Small intestine (tissue), 7 donors: ENCODE results near the gene SMU1. TPM values are rescaled to one million over a fixed set of nuclear protein-coding genes. Genes with fewer than 3 reads are reported as not detected.
"Not testable (repeated sequence)": the region's sequence is repeated elsewhere in the genome, so short reads cannot be mapped to it uniquely, and the experiment has no call there.

Experiments
- DNase-seq, 2 donors: peaks; one replicate each; pipeline versions ENCODE4 v3.0.0 to v3.0.0-alpha.2; 2013
- FAIRE-seq: peaks from 2 replicates; lab custom pipeline; 2012; peaks lifted over from hg19 to GRCh38; lab: Jason Lieb, UNC
- H3K27ac ChIP-seq, 3 donors: one replicate each; pipeline ENCODE4 v1.5.1; 2013; ENCODE audit warnings: low read length in 2 of 3, mild to moderate bottlenecking in 2 of 3, control low read depth in 1 of 3, inconsistent platforms in 1 of 3, low read depth in 1 of 3, moderate library complexity in 1 of 3
- H3K27me3 ChIP-seq, 3 donors: one replicate each; pipeline ENCODE4 v1.6.1; 2013; ENCODE audit warnings: low read length in 3 of 3, inconsistent platforms in 1 of 3; ENCODE audit not compliant: control insufficient read depth in 3 of 3, insufficient read depth in 3 of 3
- H3K36me3 ChIP-seq, 3 donors: one replicate each; pipeline ENCODE4 v1.6.1; 2013; ENCODE audit warnings: low read length in 3 of 3, inconsistent platforms in 1 of 3, low read depth in 1 of 3, mild to moderate bottlenecking in 1 of 3, moderate library complexity in 1 of 3; ENCODE audit not compliant: control insufficient read depth in 3 of 3, insufficient read depth in 2 of 3
- H3K4me1 ChIP-seq, 3 donors: one replicate each; pipeline ENCODE4 v1.6.1; 2013; ENCODE audit warnings: low read length in 2 of 3, inconsistent platforms in 1 of 3, low read depth in 1 of 3, mild to moderate bottlenecking in 1 of 3, moderate library complexity in 1 of 3; ENCODE audit not compliant: control insufficient read depth in 3 of 3, insufficient read depth in 2 of 3
- H3K4me3 ChIP-seq, 3 donors: one replicate each; pipeline ENCODE4 v1.5.1; 2013; ENCODE audit warnings: low read length in 3 of 3, control low read depth in 1 of 3, inconsistent platforms in 1 of 3, low read depth in 1 of 3, mild to moderate bottlenecking in 1 of 3, moderate library complexity in 1 of 3
- H3K9me3 ChIP-seq, 2 donors: one replicate each; pipeline ENCODE4 v1.6.1; 2013; ENCODE audit warnings: low read depth in 1 of 2, low read length in 1 of 2; ENCODE audit not compliant: control insufficient read depth in 2 of 2, insufficient read depth in 1 of 2
- WGBS, 3 donors: extraction: QIAGEN DNeasy Blood & Tissue Kit; methylation state at CpG; one replicate each; pipeline ENCODE4 v1.1.7; 2013; 5-methylcytosine and 5-hydroxymethylcytosine counted together
- polyA plus RNA-seq, 4 donors: library from polyadenylated mRNA; stranded (reverse) in 3 of 4; unstranded in 1 of 4; fragments of 200-250 nt in 3 of 4; fragments of 120-200 nt in 1 of 4; gene quantifications; one replicate each; pipeline versions ENCODE4 v1.2.1 to v1.2.3, GENCODE V29; 2013
- donor health status: healthy with polysubstance abuse.
- donor health status: control.
- donor health status: control.
- donor health status: Bipolar disorder and iron deficiency.
- donor health status: healthy.

The SMU1 gene
- polyA plus RNA-seq, 4 donors, result 7.6 to 18.4 (median 10.1) TPM

GRCh38 chr9:33103501-33104281, 27.2 kb upstream of the SMU1 start:
- Histone ChIP-seq H3K4me1 (no peaks in the 10 kb centered on the region), H3K9me3 (no peaks in the 10 kb centered on the region), H3K27me3 (no peaks in the 10 kb centered on the region), H3K4me3 (no peak overlapping the region), H3K27ac (no peak overlapping the region), H3K36me3 (peaks cover 0 to 5% (median 0%) of the 10 kb centered on the region in 3 donors)
- DNase-seq (no peak), FAIRE-seq (no peak)
- 85 to 94% (median 88%) methylated on average over 8 of the region's 8 CpGs for WGBS, 3 donors

GRCh38 chr9:33102551-33103210, 26.2 kb upstream of the SMU1 start:
- DNase-seq (no peak), FAIRE-seq (no peak)
- Histone ChIP-seq H3K36me3 (peaks cover 0 to 5% (median 0%) of the 10 kb centered on the region in 3 donors), H3K4me3 (no peak overlapping the region), H3K9me3 (no peaks in the 10 kb centered on the region), H3K27me3 (no peaks in the 10 kb centered on the region), H3K4me1 (no peaks in the 10 kb centered on the region), H3K27ac (no peak overlapping the region)
- WGBS, 3 donors, result 93 to 96% (median 94%) methylated on average over 13 of the region's 13 CpGs

- FAIRE-seq (no peak), DNase-seq (no peak)
- Histone ChIP-seq H3K27me3 (no peaks in the 10 kb centered on the region), H3K4me1 (no peaks in the 10 kb centered on the region), H3K9me3 (no peaks in the 10 kb centered on the region), H3K27ac (no peak overlapping the region), H3K36me3 (peaks cover 0 to 5% (median 0%) of the 10 kb centered on the region in 3 donors), H3K4me3 (no peak overlapping the region)
- 85 to 94% (median 88%) methylated on average over 10 of the region's 10 CpGs for WGBS, 3 donors
These were observed 24.9 kb upstream of the SMU1 start for GRCh38 chr9:33101104-33101951.

GRCh38 chr9:33099754-33100153, 23.3 kb upstream of the SMU1 start:
- FAIRE-seq (no peak), DNase-seq (no peak)
- no peak overlapping the region for H3K4me3 ChIP-seq
- H3K36me3 ChIP-seq, result peaks cover 0 to 5% (median 0%) of the 10 kb centered on the region in 3 donors
- 86 to 94% (median 90%) methylated on average over 2 of the region's 2 CpGs for WGBS, 3 donors
- no peaks in the 10 kb centered on the region for H3K9me3 ChIP-seq
- no peaks in the 10 kb centered on the region for H3K27me3 ChIP-seq
- H3K27ac ChIP-seq, result no peak overlapping the region
- no peaks in the 10 kb centered on the region for H3K4me1 ChIP-seq

GRCh38 chr9:33097192-33097591, 20.7 kb upstream of the SMU1 start:
- no peak for FAIRE-seq
- Histone ChIP-seq H3K27ac (no peak overlapping the region), H3K4me1 (no peaks in the 10 kb centered on the region), H3K36me3 (no peaks in the 10 kb centered on the region), H3K27me3 (no peaks in the 10 kb centered on the region), H3K9me3 (no peaks in the 10 kb centered on the region), H3K4me3 (no peak overlapping the region)
- DNase-seq, result no peak
- 72 to 95% (median 86%) methylated on average over 3 of the region's 3 CpGs for WGBS, 3 donors

GRCh38 chr9:33092634-33093033, 16.2 kb upstream of the SMU1 start:
- 70 to 81% (median 75%) methylated on average over 5 of the region's 5 CpGs for WGBS, 3 donors
- Histone ChIP-seq H3K27me3 (no peaks in the 10 kb centered on the region), H3K9me3 (no peaks in the 10 kb centered on the region), H3K36me3 (no peaks in the 10 kb centered on the region), H3K4me1 (no peaks in the 10 kb centered on the region), H3K4me3 (no peak overlapping the region), H3K27ac (no peak overlapping the region)
- FAIRE-seq (no peak), DNase-seq (no peak)

GRCh38 chr9:33085672-33086071, 9.2 kb upstream of the SMU1 start:
- FAIRE-seq, H3K27ac ChIP-seq, H3K9me3 ChIP-seq, H3K27me3 ChIP-seq, H3K36me3 ChIP-seq, H3K4me1 ChIP-seq, DNase-seq, H3K4me3 ChIP-seq: not testable (repeated sequence)
- WGBS, 3 donors, result 77 to 86% (median 82%) methylated on average over 9 of the region's 9 CpGs
